ENCODE results near the gene CCDC85B.
A peak's percentile ranks its signal among the peaks of the same experiment; 100 is the strongest.

Gene CCDC85B

GRCh38 chr11:65868076-65868667, 22.3 kb upstream of the CCDC85B start:
- DNase-seq = peak in 22 of 58 donors; percentile 11 to 65 (median 32)

- no peak for DNase-seq
Measured at GRCh38 chr11:65868907-65869306, 21.6 kb upstream of the CCDC85B start.

- DNase-seq = no peak
Measured at GRCh38 chr11:65869643-65870306, 20.7 kb upstream of the CCDC85B start.

GRCh38 chr11:65870307-65870658, 20.2 kb upstream of the CCDC85B start:
- DNase-seq = no peak

GRCh38 chr11:65870706-65871681, 19.5 kb upstream of the CCDC85B start:
- DNase-seq = no peak

GRCh38 chr11:65871811-65872548, 18.5 kb upstream of the CCDC85B start:
- peak in 2 of 58 donors; percentile 8 to 32 for DNase-seq

- DNase-seq = peak in 2 of 58 donors; percentile 21 to 32
Measured at GRCh38 chr11:65872586-65873317, 17.7 kb upstream of the CCDC85B start, which contains the start of gene EFEMP2. TSS of gene EFEMP2 (minus strand) at chr11:65872800. CDS start at chr11:65872354, 446 bp downstream.

- DNase-seq = peak in 57 of 58 donors; percentile 24 to 94 (median 86)
Measured at GRCh38 chr11:65873318-65874156, 16.9 kb upstream of the CCDC85B start.

GRCh38 chr11:65879617-65880016, 10.9 kb upstream of the CCDC85B start, which contains the start of gene CTSW:
TSS of gene CTSW (plus strand) at chr11:65879837. CDS start at chr11:65879855, 18 bp downstream.
- DNase-seq = no peak

- DNase-seq = no peak
Measured at GRCh38 chr11:65880027-65880426, 10.4 kb upstream of the CCDC85B start.

GRCh38 chr11:65880844-65881421, 9.5 kb upstream of the CCDC85B start:
- no peak for DNase-seq

GRCh38 chr11:65882120-65883057, 8.1 kb upstream of the CCDC85B start:
- DNase-seq = no peak

GRCh38 chr11:65883058-65883761, 7.3 kb upstream of the CCDC85B start:
- no peak for DNase-seq

GRCh38 chr11:65883786-65884715, 6.4 kb upstream of the CCDC85B start:
- no peak for DNase-seq

GRCh38 chr11:65884716-65885092, 5.8 kb upstream of the CCDC85B start:
- DNase-seq = peak in 51 of 58 donors; percentile 19 to 80 (median 57)

GRCh38 chr11:65885231-65885630, 5.2 kb upstream of the CCDC85B start:
- no peak for DNase-seq
